Stimulated activated CD4-positive, alpha-beta T cell treated with anti-CD3 and anti-CD28 coated beads, Interleukin-15, amount 100 ng/mL, for 48 hours (primary cell): ENCODE data around the gene TMC2.

Source experiments
- DNase-seq, 2 donors: peaks; one replicate each; pipeline ENCODE4 v3.0.0-alpha.2; 2020; ENCODE audit warnings: low read depth in 2 of 2

TMC2 gene

DNA sequence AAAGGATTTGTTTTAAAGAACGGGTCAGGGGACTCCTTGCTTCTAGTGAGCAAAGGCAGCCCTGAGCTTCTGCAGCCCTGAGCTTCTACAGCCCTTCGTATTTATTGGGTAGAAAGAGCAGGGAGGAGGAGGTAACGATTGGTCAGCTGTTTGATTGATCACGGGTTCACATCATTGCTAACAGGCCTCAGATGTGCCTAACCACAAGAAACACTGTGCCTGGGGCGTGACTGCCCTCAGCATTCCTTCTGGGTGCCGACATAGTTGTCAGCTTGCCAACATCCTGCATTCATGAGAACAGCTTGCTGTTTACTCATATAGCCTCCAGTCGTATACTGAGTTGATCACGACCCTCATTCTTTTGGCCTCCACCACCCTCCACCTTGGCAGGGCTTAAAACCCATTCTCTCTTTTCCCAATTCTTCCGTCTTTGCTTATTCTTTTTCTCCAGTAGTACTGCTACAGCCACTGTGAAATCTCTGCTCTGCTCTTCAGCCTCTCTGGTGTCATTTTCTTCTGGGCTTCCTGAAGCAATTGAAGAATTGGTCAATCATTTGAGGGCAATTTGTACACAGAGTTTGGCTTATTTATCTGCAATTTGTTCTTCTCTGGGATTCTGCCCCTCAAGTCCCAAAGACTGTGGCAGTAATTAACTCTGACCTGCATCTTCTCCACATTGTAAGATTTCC is 90.6 kb downstream of the TMC2 start:
- no peak for DNase-seq

DNA sequence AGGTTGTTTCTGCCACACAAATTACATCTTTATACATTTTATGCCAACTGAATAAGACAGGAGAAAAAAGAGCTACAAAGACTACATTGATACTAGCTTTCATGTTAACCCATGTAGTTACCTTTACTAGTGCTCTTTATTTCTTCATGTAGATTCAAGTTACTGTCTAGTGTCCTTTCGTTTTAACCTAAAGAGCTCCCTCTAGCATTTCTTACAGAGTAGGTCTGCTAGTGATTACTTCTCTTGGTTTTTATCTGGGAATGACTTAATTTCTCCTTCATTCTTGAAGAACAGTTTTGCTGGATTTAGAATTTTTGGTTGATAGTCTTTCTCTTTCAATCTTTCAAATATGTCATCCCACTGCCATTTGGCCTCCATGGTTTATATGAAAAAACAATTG is 94.9 kb downstream of the TMC2 start:
- DNase-seq: no peak

- DNase-seq: no peak
Measured at GRCh38 chr20:2633381-2633780, 97.0 kb downstream of the TMC2 start.

DNA sequence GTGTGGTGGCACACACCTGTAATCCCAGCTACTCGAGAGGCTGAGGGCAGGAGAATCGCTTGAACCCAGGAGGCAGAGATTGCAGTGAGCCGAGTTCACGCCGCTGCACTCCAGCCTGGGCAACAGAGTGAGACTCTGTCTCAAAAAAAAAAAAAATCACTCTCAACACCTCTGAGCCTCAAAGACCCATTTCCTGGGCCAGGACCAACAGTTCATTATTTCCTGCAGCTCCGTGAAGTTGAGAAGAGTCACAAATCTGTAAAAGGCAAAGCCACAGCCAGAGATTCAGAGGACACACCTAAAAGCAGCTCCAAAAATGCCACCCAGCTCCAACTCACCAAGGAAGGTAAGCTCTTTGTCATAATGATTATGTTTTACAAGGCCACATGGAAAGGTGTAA is 100.9 kb downstream of the TMC2 start:
- no peak for DNase-seq

DNA sequence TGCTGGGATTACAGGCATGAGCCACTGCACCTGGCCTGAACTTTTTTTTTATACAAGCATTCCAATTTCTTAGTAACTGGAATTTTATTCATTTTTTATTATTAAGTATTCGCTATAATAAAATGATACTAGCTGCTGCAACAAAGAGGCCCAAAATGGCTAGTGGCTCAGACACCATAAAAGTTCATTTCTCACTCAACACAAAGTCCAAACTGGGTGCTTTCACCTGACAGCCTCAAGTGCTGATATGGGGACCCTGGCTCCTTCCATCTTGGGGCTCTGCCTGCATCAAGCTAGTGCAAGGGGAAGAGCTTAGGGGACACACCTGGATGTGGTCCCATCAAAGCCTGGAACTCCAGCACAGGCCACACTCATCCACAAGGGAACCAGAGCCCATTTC is 103.9 kb downstream of the TMC2 start:
- no peak for DNase-seq

DNA sequence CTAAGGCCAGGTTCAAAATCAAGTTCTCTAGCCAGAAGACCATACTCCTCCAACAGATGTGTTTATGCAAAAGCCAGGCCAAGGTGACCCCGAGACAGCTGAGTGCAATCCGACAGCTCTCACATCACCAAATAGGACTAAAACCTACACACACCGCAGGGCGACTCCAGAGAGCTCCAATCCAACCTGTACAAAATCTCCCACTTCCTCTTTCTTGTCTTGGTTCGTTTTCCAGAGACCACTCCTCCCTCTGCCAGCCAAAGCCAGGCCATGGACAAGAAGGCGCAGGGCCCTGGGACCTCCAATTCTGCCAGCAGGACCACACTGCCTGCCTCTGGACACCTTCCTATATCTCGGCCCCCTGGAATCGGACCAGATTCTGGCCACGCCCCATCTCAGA is 104.5 kb downstream of the TMC2 start:
- DNase-seq: no peak

DNA sequence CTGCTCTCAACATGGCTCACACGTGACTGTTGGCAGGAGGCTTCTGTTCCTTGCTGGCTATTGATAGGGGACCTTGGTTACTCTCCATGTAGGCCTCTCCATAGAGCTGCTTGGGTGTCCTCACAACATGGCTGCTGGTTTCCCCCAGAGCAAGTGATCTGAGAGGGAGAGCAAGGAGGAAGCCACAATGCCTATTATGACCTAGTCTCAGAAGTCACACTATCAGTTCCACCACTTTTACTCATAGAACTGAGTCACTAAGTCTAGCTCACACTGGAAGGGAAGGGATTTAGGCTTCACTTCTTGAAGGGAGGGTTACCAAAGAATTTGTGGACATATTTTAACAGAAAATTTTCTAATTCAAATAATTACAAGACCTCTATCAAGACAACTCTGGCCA is 107.3 kb downstream of the TMC2 start:
- DNase-seq: no peak

DNA sequence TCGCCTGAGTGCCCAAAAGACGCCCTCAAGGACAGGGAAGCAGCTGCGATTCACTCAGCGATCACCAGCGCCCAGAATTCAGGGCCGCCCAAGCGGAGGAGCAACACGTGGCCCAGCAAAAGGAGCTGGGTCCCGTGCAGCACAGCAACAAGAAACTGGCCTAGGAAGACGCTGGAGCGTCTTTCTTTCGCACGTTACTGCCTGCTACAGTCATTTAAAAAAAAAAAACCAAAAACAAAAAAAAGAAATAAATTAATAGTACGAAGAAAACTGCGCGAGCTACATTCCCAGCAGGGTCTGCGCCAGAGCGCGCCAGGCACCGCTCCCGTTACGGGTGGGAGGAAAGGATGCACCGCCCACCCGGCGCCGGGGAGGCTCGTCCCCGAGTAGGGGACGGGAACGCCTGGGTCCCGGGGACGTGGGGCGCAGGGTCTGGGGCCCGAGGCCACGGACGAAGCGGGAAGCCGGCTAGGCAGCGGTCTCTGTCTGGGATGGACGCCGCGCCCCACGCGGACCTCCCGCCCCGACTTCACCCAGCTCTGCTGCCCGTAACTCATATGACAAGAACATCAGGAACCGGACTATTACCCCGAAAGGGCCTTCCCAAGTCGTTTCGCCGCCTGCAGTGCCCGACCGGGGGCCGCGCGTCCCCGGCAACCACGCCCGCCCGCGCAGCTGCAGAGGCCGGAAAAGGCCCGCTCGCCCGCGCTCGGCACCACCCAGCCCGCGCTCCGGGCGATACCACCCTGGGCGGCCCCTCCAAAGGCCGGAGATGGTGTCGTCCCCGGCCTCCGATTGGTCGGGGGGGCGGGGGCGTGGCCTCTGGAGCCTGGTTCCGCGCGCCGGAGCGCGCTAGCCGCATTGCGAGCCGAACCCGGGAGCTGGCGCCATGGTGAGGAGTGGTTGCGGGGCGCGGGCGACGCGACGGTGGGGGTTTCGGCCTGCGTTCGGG is 115.7 kb downstream of the TMC2 start, which contains the start of gene NOP56:
Gene NOP56 (plus strand): TSS at position 861 of the 952 bp plus-strand sequence. CDS start 29 bp downstream, at position 890.
- DNase-seq: peak; percentile 88

DNA sequence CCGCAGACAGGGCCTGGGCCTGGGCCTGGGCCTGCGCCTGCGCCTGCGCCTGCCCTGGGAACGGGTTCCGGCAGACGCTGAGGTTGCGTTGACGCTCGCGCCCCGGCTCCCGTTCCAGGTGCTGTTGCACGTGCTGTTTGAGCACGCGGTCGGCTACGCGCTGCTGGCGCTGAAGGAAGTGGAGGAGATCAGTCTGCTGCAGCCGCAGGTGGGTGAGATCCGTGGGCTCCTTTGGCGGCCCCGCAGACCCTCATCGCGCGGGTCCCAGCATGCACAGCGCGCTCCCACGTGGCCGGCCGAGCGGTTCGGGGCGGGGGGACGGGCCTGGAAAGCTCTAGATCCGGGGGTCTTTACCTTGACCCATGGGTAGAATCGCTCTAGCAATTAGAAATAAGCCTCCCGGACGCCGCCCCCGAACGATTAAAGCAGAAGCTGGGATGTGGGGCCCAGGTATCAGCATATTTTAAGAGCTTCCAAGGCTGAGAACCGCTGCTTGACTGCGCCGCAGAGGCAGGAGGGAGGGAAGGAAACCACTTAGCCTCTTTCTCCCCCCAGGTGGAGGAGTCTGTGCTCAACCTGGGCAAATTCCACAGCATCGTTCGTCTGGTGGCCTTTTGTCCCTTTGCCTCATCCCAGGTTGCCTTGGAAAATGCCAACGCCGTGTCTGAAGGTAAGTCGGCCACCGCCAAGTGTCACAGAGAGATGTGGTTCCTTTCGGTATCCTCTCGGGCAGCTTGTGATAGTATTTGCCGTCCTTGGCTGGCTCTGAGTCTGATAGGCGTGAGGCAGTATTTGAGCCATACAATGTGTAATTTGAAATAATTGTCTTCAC is 116.6 kb downstream of the TMC2 start:
- DNase-seq: no peak

DNA sequence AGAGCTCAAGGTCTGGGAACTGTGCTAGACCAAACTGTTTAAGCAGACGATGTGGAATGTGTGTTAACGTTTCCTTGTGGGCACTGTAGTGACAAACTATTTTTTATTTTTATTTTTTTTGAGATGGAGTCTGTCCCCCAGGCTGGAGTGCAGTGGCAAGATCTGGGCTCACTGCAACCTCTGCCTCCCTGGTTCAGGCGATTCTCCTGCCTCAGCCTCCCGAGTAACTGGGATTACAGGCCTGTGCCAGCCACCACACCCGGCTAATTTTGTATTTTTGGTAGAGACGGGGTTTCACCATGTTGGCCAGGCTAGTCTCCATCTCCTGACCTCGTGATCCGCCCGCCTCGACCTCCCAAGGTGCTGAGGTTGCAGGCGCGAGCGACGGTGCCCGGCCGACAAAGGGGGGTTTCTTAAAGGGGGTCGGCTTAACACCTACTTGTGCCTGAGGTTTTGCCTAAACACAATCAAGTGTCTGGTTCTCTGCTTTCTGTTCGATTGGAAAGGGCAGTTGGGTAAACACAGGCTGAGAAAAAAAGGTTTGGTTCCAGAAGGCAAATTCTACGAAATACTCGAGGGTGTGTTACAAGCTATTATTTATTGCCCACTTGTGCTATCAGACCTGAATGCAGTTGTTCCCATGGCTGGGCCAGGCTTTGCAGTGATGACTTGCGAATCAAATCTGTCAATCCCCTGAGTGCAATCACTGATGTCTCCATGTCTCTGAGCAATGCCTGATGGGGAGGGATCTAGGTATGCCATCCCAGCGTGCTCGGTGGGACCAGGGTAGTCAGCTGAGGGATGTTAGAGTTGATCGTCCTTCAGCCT is 117.4 kb downstream of the TMC2 start:
- DNase-seq: no peak

DNA sequence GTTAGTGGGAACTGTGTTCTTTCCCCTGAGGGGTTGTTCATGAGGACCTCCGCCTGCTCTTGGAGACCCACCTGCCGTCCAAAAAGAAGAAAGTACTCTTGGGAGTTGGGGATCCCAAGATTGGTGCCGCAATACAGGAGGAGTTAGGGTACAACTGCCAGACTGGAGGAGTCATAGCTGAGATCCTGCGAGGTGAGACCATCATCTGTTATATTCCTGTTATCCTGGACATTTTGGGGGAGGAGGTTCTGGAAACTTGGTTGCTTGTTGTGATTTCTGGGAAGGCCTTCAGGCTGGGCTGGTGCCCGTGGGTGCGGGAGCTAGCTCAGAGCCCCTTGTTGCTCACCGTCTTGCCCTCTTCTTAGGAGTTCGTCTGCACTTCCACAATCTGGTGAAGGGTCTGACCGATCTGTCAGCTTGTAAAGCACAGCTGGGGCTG is 118.0 kb downstream of the TMC2 start:
- DNase-seq: no peak

GRCh38 chr20:2654831-2655230 is 118.5 kb downstream of the TMC2 start:
- no peak for DNase-seq

DNA sequence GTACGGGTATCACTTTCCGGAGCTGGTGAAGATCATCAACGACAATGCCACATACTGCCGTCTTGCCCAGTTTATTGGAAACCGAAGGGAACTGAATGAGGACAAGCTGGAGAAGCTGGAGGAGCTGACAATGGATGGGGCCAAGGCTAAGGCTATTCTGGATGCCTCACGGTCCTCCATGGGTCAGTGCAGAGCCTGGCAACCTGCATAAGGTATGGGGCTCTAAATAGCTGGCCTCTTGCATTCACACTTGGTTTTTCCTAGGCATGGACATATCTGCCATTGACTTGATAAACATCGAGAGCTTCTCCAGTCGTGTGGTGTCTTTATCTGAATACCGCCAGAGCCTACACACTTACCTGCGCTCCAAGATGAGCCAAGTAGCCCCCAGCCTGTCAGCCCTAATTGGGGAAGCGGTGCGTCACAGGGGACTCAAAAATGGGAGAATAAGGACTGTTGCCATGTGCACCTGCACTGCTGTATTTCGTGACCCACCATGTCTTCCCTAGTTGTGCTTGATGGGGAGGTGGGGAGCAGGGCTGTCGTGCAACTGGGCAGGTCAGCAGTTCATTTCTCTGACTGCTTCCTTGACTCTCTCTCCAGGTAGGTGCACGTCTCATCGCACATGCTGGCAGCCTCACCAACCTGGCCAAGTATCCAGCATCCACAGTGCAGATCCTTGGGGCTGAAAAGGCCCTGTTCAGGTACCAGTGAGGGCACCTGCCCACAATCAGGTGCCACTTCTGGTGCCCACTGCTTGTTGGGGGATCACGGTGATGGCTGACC is 119.2 kb downstream of the TMC2 start:
- DNase-seq: no peak

DNA sequence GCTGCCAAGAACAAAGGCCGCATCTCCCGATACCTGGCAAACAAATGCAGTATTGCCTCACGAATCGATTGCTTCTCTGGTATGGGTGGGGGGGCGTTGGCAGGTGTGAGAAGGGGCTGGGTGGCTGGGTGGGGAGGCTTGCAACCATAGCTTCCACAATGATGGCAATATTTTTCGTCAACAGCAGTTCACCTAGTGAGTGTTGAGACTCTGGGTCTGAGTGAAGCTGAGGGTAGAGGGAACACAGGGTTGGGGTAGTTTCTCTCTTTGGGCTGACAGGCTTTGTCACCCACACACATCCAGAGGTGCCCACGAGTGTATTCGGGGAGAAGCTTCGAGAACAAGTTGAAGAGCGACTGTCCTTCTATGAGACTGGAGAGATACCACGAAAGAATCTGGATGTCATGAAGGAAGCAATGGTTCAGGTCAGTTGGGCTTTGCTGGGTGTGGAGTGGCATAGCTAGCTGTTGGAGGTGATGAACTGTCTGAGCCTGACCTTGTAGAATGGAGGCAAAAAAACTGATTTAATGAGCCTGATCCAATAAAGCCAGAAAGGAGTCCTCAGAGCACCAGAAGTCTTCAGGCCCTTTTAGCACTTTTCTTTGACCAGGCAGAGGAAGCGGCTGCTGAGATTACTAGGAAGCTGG is 120.2 kb downstream of the TMC2 start:
- no peak for DNase-seq

DNA sequence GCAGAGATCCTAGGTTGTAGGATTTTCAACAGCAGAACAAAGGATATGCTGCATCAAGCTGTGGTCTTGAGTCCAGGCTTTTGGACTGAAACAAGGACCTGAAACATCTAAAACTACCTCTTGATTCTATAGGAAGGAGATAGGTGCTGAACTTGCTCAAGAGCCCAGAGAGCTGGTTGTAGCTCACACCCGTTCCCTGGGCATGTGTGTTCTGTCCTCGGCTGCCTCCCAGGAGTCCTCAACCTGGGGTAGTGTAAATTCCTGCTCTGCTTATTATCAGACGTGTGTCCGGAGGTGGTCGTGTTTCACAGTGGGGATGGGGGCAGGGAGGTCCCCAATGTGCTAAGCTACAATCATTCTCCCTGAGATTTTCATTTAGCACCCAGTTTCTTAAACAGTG is 120.9 kb downstream of the TMC2 start:
- no peak for DNase-seq

DNA sequence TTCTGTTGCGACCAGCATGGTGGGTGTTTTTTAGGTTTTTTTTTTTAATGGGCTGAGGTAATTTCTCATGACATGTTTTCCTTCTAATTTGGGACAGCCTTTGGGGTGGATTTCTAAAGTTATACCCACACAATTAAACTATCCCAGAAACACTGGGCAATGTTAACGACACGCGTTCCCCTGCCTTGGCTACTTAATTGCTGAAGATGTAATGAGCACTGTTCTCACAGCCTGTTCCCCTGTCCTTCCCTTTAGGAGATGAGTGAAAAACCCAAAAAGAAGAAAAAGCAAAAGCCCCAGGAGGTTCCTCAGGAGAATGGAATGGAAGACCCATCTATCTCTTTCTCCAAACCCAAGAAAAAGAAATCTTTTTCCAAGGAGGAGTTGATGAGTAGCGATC is 121.3 kb downstream of the TMC2 start:
- DNase-seq: no peak

- no peak for DNase-seq
Measured at GRCh38 chr20:2658414-2659354, 122.3 kb downstream of the TMC2 start.

DNA sequence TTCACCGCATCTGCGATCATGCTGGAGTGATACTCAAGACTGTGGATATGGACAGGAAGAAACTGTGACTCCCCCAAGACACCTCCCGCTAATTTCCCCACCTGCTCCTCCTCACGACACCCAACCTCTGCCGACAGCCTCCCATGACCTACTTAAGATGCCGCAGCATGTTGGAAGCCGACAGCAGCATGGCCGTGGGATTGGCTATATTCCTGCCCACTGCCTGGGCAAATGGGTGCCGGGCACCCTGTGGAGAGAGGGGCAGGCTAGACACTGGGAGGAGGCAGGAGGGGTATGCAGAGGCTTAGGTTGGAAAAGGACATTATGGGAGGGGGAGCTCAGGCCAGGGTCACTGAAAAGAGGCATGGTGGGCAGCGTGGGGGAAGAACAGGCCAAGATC is 123.2 kb downstream of the TMC2 start:
- no peak for DNase-seq
